IMR-90 (cell line): Measurements from ENCODE around the gene ZNF454. TPM values are rescaled to one million over a fixed set of nuclear protein-coding genes. Genes with fewer than 3 reads are reported as not detected.

ENCODE experiments used
- ATAC-seq: fragments of 200-7000 bp; cut with Tn5 transposase; 2 replicates; pipeline ENCODE4 v1.9.1; 2020; ENCODE audit warnings: low read depth, mild to moderate bottlenecking, moderate library complexity
- BruUV-seq: library from RNA; stranded (reverse); fragments of 400-500 nt; replicated peaks from 2 replicates; lab custom pipeline; 2021; lab: Mats Ljungman, UMichigan
- CTCF ChIA-PET: fragments of 300-600 bp; formaldehyde crosslinking; extraction: SDS; loops from one replicate; lab custom pipeline; 2021; ENCODE audit warnings: antibody characterized with exemption; lab: Yijun Ruan, JAX
- POLR2A ChIA-PET: fragments of 300-600 bp; sonication (Branson Sonifier 250); formaldehyde crosslinking; loops from one replicate; lab custom pipeline; 2022; ENCODE audit warnings: antibody characterized with exemption; ENCODE audit not compliant: unreplicated experiment; lab: Charles Lee
- DNase-seq: peaks from one replicate; pipeline ENCODE4 v3.0.0; 2013
- H2AFZ ChIP-seq: replicated peaks from 2 replicates; pipeline ENCODE3; 2013; ENCODE audit warnings: low read length, mild to moderate bottlenecking; ENCODE audit not compliant: poor library complexity
- H2AK5ac ChIP-seq: 2 replicates; pipeline ENCODE4 v1.6.1; 2013; ENCODE audit warnings: low read depth, low read length, inconsistent platforms
- H2AK9ac ChIP-seq: replicated peaks from 2 replicates; pipeline ENCODE3; 2013; ENCODE audit warnings: mild to moderate bottlenecking, low read depth, low read length, moderate library complexity; ENCODE audit not compliant: poor library complexity
- H2BK120ac ChIP-seq: 2 replicates; pipeline ENCODE4 v1.6.1; 2013; ENCODE audit warnings: low read depth, low read length, inconsistent platforms
- H2BK15ac ChIP-seq: 3 replicates; pipeline ENCODE4 v1.6.1; 2013; ENCODE audit warnings: low read depth, low read length, inconsistent platforms
- H2BK20ac ChIP-seq: 2 replicates; pipeline ENCODE4 v1.6.1; 2013; ENCODE audit warnings: low read depth, mild to moderate bottlenecking, inconsistent platforms, low read length, moderate library complexity
- H2BK5ac ChIP-seq: 2 replicates; pipeline ENCODE4 v1.6.1; 2013; ENCODE audit warnings: mild to moderate bottlenecking, low read depth, low read length, inconsistent platforms; ENCODE audit not compliant: poor library complexity, severe bottlenecking
- H3K14ac ChIP-seq: replicated peaks from 2 replicates; pipeline ENCODE4 v1.6.1; 2013; ENCODE audit warnings: low read depth, low read length, inconsistent platforms
- H3K18ac ChIP-seq: 2 replicates; pipeline ENCODE4 v1.6.1; 2013; ENCODE audit warnings: low read depth, low read length, control low read depth
- H3K23ac ChIP-seq: 2 replicates; pipeline ENCODE4 v1.6.1; 2013; ENCODE audit warnings: low read depth, low read length, inconsistent platforms
- H3K27ac ChIP-seq: 2 replicates; pipeline ENCODE4 v1.5.1; 2013; ENCODE audit warnings: mild to moderate bottlenecking, control low read depth, low read length; ENCODE audit not compliant: insufficient read depth
- H3K27me3 ChIP-seq: 2 replicates; pipeline ENCODE4 v1.6.1; 2013; ENCODE audit warnings: low read length; ENCODE audit not compliant: control insufficient read depth, insufficient read depth
- H3K36me3 ChIP-seq: 2 replicates; pipeline ENCODE4 v1.6.1; 2013; ENCODE audit warnings: low read length, mixed read lengths; ENCODE audit not compliant: control insufficient read depth, insufficient read depth
- H3K4ac ChIP-seq: 2 replicates; pipeline ENCODE4 v1.6.1; 2013; ENCODE audit warnings: low read depth, low read length, inconsistent platforms
- H3K4me1 ChIP-seq: 2 replicates; pipeline ENCODE4 v1.6.1; 2013; ENCODE audit warnings: low read length, mixed read lengths; ENCODE audit not compliant: control insufficient read depth, insufficient read depth
- H3K4me2 ChIP-seq: 2 replicates; pipeline ENCODE4 v1.6.1; 2013; ENCODE audit warnings: low read depth, mild to moderate bottlenecking, control low read depth, low read length, moderate library complexity
- H3K4me3 ChIP-seq: 2 replicates; pipeline ENCODE4 v1.5.1; 2013; ENCODE audit warnings: low read depth, mild to moderate bottlenecking, control low read depth, low read length, moderate library complexity; ENCODE audit not compliant: insufficient read depth
- H3K56ac ChIP-seq: 2 replicates; pipeline ENCODE4 v1.6.1; 2013; ENCODE audit warnings: low read length, inconsistent platforms; ENCODE audit not compliant: insufficient read depth; ENCODE audit errors: extremely low read depth
- H3K79me1 ChIP-seq, 2 experiments: 2 replicates each; pipeline ENCODE4 v1.6.1; 2013; ENCODE audit warnings: low read length in 2 of 2, inconsistent platforms in 1 of 2, low read depth in 1 of 2
- H3K9ac ChIP-seq: 2 replicates; pipeline ENCODE4 v1.6.1; 2013; ENCODE audit warnings: low read depth, low read length, control low read depth
- H3K9me1 ChIP-seq: 2 replicates; pipeline ENCODE4 v1.6.1; 2013; ENCODE audit warnings: low read length, inconsistent platforms; ENCODE audit not compliant: insufficient read depth
- H3K9me3 ChIP-seq: 2 replicates; pipeline ENCODE4 v1.6.1; 2013; ENCODE audit warnings: low read length; ENCODE audit not compliant: control insufficient read depth, insufficient read depth
- H4K20me1 ChIP-seq: 2 replicates; pipeline ENCODE4 v1.6.1; 2013; ENCODE audit warnings: low read length, inconsistent platforms; ENCODE audit not compliant: insufficient read depth
- H4K5ac ChIP-seq: 2 replicates; pipeline ENCODE4 v1.6.1; 2013; ENCODE audit warnings: mild to moderate bottlenecking, low read depth, low read length, control low read depth
- H4K8ac ChIP-seq, 2 experiments: 2 replicates each; pipeline ENCODE4 v1.6.1; 2013; ENCODE audit warnings: low read depth in 2 of 2, low read length in 2 of 2, control low read depth in 1 of 2, inconsistent platforms in 1 of 2
- H4K91ac ChIP-seq: 2 replicates; pipeline ENCODE4 v1.6.1; 2013; ENCODE audit warnings: low read depth, low read length, inconsistent platforms; ENCODE audit not compliant: insufficient read depth
- BHLHE40 ChIP-seq: fragments of 150-350 bp; IDR thresholded peaks from 2 replicates; pipeline ENCODE4 v1.6.1; 2016; ENCODE audit warnings: mild to moderate bottlenecking, low read depth, low read length
- CTCF ChIP-seq: conservative IDR thresholded peaks from 2 replicates; pipeline ENCODE4 v1.5.1; 2012; ENCODE audit warnings: mild to moderate bottlenecking, low read depth, low read length, improper control_type of control experiment
- MAZ ChIP-seq: IDR thresholded peaks from 2 replicates; pipeline ENCODE4 v1.6.1; 2012; ENCODE audit warnings: low read depth, mild to moderate bottlenecking, low read length, improper control_type of control experiment, moderate library complexity, borderline replicate concordance
- MXI1 ChIP-seq: IDR thresholded peaks from 2 replicates; pipeline ENCODE4 v1.6.1; 2012; ENCODE audit warnings: low read depth, mild to moderate bottlenecking, low read length, moderate library complexity, borderline replicate concordance
- WGBS, 2 experiments: methylation state at CpG; one replicate each; pipeline versions ENCODE4 v1.1.5 to v1.1.7; 2013; ENCODE audit warnings: missing lambda C conversion rate in 2 of 2; ENCODE audit not compliant: insufficient read length in 1 of 2; ENCODE audit errors: extremely low coverage in 2 of 2; 5-methylcytosine and 5-hydroxymethylcytosine counted together
- dilution Hi-C: fragments of 300-500 bp; cut with HindIII; formaldehyde crosslinking; loops from one replicate; pipeline ENCODE4 v1.14.3; 2018; ENCODE audit warnings: low sequenced_read_pairs; ENCODE audit not compliant: unreplicated experiment
- in situ Hi-C: fragments of 300-500 bp; cut with MboI; formaldehyde crosslinking; loops from 3 replicates; pipeline ENCODE4 v1.14.3; 2019; ENCODE audit warnings: low sequenced_read_pairs, inconsistent platforms, mixed read lengths
- intact Hi-C: fragments of 100-400 bp; cut with micrococcal nuclease; formaldehyde crosslinking; loops from 2 replicates; pipeline ENCODE4 v1.10.0; 2022
- polyA plus RNA-seq, 3 experiments: library from polyadenylated mRNA; depleted of rRNA; stranded (reverse); fragments of >200 nt; gene quantifications; 2 replicates each; pipeline ENCODE4 v1.2.3, GENCODE V29; 2012; ENCODE audit warnings: low replicate concordance in 1 of 3
- total RNA-seq: library from RNA; depleted of rRNA; stranded (reverse); fragments of >200 nt; gene quantifications from 2 replicates; pipeline ENCODE4 v1.2.3, GENCODE V29; 2012

The ZNF454 gene
- total and polyA plus RNA-seq, 2 of the 4 experiments (the other 2 are of a cell fraction), result 0.12 to 0.18 TPM

GRCh38 chr5:178983728-178984127 lies 42.7 kb downstream of the ZNF454 start:
- Histone ChIP-seq H2BK15ac (no peak overlapping the region), H3K23ac (no peak overlapping the region), H4K91ac (no peak overlapping the region), H3K4me3 (no peak overlapping the region), H2AK9ac (no peak overlapping the region), H3K27ac (no peak overlapping the region), H2AFZ (peak overlapping the region; percentile 21), H3K14ac (no peak overlapping the region), H4K8ac (no peak overlapping the region), H3K4ac (no peak overlapping the region), H3K9me3 (peaks cover 66% of the 10 kb centered on the region), H2BK120ac (no peak overlapping the region), H3K56ac (no peak overlapping the region), H3K36me3 (no peaks in the 10 kb centered on the region), H3K79me1 (no peaks in the 10 kb centered on the region), H2BK5ac (no peak overlapping the region), H3K18ac (no peak overlapping the region), H4K5ac (no peak overlapping the region), H3K9ac (no peak overlapping the region), H3K4me1 (no peaks in the 10 kb centered on the region), H3K27me3 (no peaks in the 10 kb centered on the region), H2AK5ac (no peak overlapping the region), H4K20me1 (no peaks in the 10 kb centered on the region), H2BK20ac (no peak overlapping the region), H3K4me2 (no peak overlapping the region), H3K9me1 (no peaks in the 10 kb centered on the region)
- ATAC-seq (no peak), DNase-seq (no peak)
- dilution Hi-C loops, result no loop called here
- POLR2A ChIA-PET, result no interaction called here
- in situ Hi-C loops, result no loop called here
- intact Hi-C loops, result no loop called here
- WGBS, 2 experiments, result 67% methylated on average over 3 of the region's 10 CpGs; no CpG with 5 or more reads in 1 of the 2 experiments
- BruUV-seq, result no TSS peak
- TF ChIP-seq CTCF (no peak), BHLHE40 (no peak), MAZ (no peak), MXI1 (no peak)
- CTCF ChIA-PET, result no interaction called here
